Tibial nerve (tissue), 4 donors: Measurements from ENCODE around the gene PVALEF. TPM values are rescaled to one million over a fixed set of nuclear protein-coding genes. Genes with fewer than 3 reads are reported as not detected.

Source experiments
- DNase-seq, 2 donors: peaks; one replicate each; pipeline ENCODE4 v3.0.0-alpha.2; 2019; ENCODE audit warnings: low spot score in 2 of 2
- H3K27ac ChIP-seq, 4 donors: fragments of 200-600 bp; sonication (generic) in 3 of 4; one replicate each; pipeline ENCODE4 v1.5.1; 2017 to 2019; ENCODE audit warnings: mild to moderate bottlenecking in 1 of 4
- H3K27me3 ChIP-seq, 2 donors: fragments of 200-600 bp; sonication (generic) in 1 of 2; one replicate each; pipeline versions ENCODE4 v1.5.1 to v1.6.0; 2017 to 2019
- H3K36me3 ChIP-seq, 3 donors: fragments of 200-600 bp; sonication (generic); one replicate each; pipeline ENCODE4 v1.5.1; 2018 to 2019
- H3K4me1 ChIP-seq, 4 donors: fragments of 200-600 bp; sonication (generic) in 3 of 4; one replicate each; pipeline ENCODE4 v1.5.1; 2017 to 2019
- H3K4me3 ChIP-seq, 4 donors: fragments of 200-600 bp; sonication (generic) in 3 of 4; one replicate each; pipeline ENCODE4 v1.5.1; 2017 to 2019; ENCODE audit warnings: mild to moderate bottlenecking in 1 of 4, moderate library complexity in 1 of 4
- H3K9me3 ChIP-seq, 4 donors: fragments of 200-600 bp; sonication (generic) in 3 of 4; one replicate each; pipeline ENCODE4 v1.5.1; 2017 to 2019
- CTCF ChIP-seq, 5 experiments: fragments of 200-600 bp in 3 of 5; fragments of 450-650 bp in 2 of 5; sonication (generic) in 3 of 5; IDR thresholded peaks; one replicate each; pipeline ENCODE4 v1.5.1; 2016 to 2019; ENCODE audit warnings: antibody characterized with exemption in 5 of 5, mild to moderate bottlenecking in 3 of 5, moderate library complexity in 2 of 5
- EP300 ChIP-seq, 2 donors: sonication (generic); formaldehyde crosslinking; IDR thresholded peaks; one replicate each; pipeline ENCODE4 v1.6.1; 2017; ENCODE audit warnings: antibody characterized with exemption in 2 of 2, mild to moderate bottlenecking in 1 of 2
- POLR2A ChIP-seq, 2 donors: fragments of 450-650 bp; IDR thresholded peaks; one replicate each; pipeline ENCODE4 v1.6.1; 2017; ENCODE audit warnings: antibody characterized with exemption in 2 of 2, mild to moderate bottlenecking in 2 of 2, moderate library complexity in 2 of 2
- WGBS, 2 donors: methylation state at CpG; one replicate each; pipeline ENCODE4 v1.1.5; 2018; 5-methylcytosine and 5-hydroxymethylcytosine counted together
- total RNA-seq, 4 donors: library from RNA; depleted of rRNA; stranded (reverse); fragments of >200 nt; gene quantifications; one replicate each; pipeline ENCODE4 v1.1.0, GENCODE V29; 2016

Gene PVALEF
- total RNA-seq, 4 donors from 2014 or later, result not detected

GRCh38 chr17:81182596-81182995 is 17.3 kb downstream of the PVALEF start:
- WGBS, 2 donors, result 79 to 89% methylated on average over 5 of the region's 5 CpGs

GRCh38 chr17:81183316-81183715 is 18.0 kb downstream of the PVALEF start:
- Histone ChIP-seq H3K4me1 (no peaks in the 10 kb centered on the region), H3K27me3 (peaks cover 0 to 12% of the 10 kb centered on the region in 2 donors), H3K4me3 (no peak overlapping the region), H3K36me3 (peaks cover 0 to 2% (median 0%) of the 10 kb centered on the region in 3 donors), H3K27ac (no peak overlapping the region), H3K9me3 (no peaks in the 10 kb centered on the region)
- TF ChIP-seq POLR2A (IDR thresholded peaks at IDR 0.05), result no peak
- TF ChIP-seq CTCF (IDR thresholded peaks at IDR 0.05), result no peak
- TF ChIP-seq EP300 (IDR thresholded peaks at IDR 0.05), result no peak
- WGBS, 2 donors, result 93 to 94% methylated on average over 10 of the region's 10 CpGs
- DNase-seq, result no peak

More at GRCh38 chr17:81182596-81182995, 17.3 kb downstream of the PVALEF start:
- Histone ChIP-seq H3K4me3 (no peak overlapping the region), H3K9me3 (no peaks in the 10 kb centered on the region), H3K27ac (no peak overlapping the region), H3K27me3 (peaks cover 0 to 12% of the 10 kb centered on the region in 2 donors), H3K36me3 (no peaks in the 10 kb centered on the region), H3K4me1 (no peaks in the 10 kb centered on the region)
- DNase-seq, result no peak
- TF ChIP-seq POLR2A (IDR thresholded peaks at IDR 0.05), result no peak
- no peak for TF ChIP-seq CTCF (IDR thresholded peaks at IDR 0.05)
- TF ChIP-seq EP300 (IDR thresholded peaks at IDR 0.05), result no peak

GRCh38 chr17:81183807-81184206 is 18.5 kb downstream of the PVALEF start:
- H3K27ac ChIP-seq, result no peak overlapping the region
- no peak for DNase-seq
- peaks cover 0 to 12% of the 10 kb centered on the region in 2 donors for H3K27me3 ChIP-seq
- no peak overlapping the region for H3K4me3 ChIP-seq
- no peak for TF ChIP-seq EP300 (IDR thresholded peaks at IDR 0.05)
- TF ChIP-seq POLR2A (IDR thresholded peaks at IDR 0.05), result no peak
- no peak for TF ChIP-seq CTCF (IDR thresholded peaks at IDR 0.05)
- peaks cover 0 to 7% (median 0%) of the 10 kb centered on the region in 3 donors for H3K36me3 ChIP-seq
- WGBS, 2 donors, result 90 to 96% methylated on average over 10 to 11 of the region's 11 CpGs
- no peaks in the 10 kb centered on the region for H3K4me1 ChIP-seq
- no peaks in the 10 kb centered on the region for H3K9me3 ChIP-seq

GRCh38 chr17:81184555-81184954 is 19.2 kb downstream of the PVALEF start:
- no peaks in the 10 kb centered on the region for H3K4me1 ChIP-seq
- peaks cover 0 to 12% of the 10 kb centered on the region in 2 donors for H3K27me3 ChIP-seq
- WGBS, 2 donors, result 17 to 24% methylated on average over 12 to 14 of the region's 15 CpGs
- no peak for TF ChIP-seq POLR2A (IDR thresholded peaks at IDR 0.05)
- no peak for TF ChIP-seq CTCF (IDR thresholded peaks at IDR 0.05)
- TF ChIP-seq EP300 (IDR thresholded peaks at IDR 0.05), result no peak
- no peak overlapping the region for H3K27ac ChIP-seq
- H3K36me3 ChIP-seq, result peaks cover 0 to 14% (median 0%) of the 10 kb centered on the region in 3 donors
- no peaks in the 10 kb centered on the region for H3K9me3 ChIP-seq
- no peak overlapping the region for H3K4me3 ChIP-seq
- no peak for DNase-seq

- Histone ChIP-seq H3K36me3 (peaks cover 0 to 31% (median 0%) of the 10 kb centered on the region in 3 donors), H3K4me3 (no peak overlapping the region), H3K9me3 (no peaks in the 10 kb centered on the region), H3K27me3 (peaks cover 0 to 12% of the 10 kb centered on the region in 2 donors), H3K27ac (no peak overlapping the region), H3K4me1 (no peaks in the 10 kb centered on the region)
- TF ChIP-seq EP300 (IDR thresholded peaks at IDR 0.05) (no peak), CTCF (IDR thresholded peaks at IDR 0.05) (no peak)
- WGBS, 2 donors, result 77 to 78% methylated on average over 7 of the region's 7 CpGs
- DNase-seq, result no peak
Observed at GRCh38 chr17:81186203-81186602, 20.9 kb downstream of the PVALEF start.
